Fibroblast of the conjunctiva (primary cell): ENCODE results near the gene SMAGP.
A peak's percentile ranks its signal among the peaks of the same experiment; 100 is the strongest.
"Not testable (repeated sequence)": the region's sequence is repeated elsewhere in the genome, so short reads cannot be mapped to it uniquely, and the experiment has no call there.

Source experiments
- DNase-seq: peaks from one replicate; pipeline ENCODE4 v3.0.0-alpha.2; 2010; ENCODE audit warnings: low read depth

Gene SMAGP

DNA sequence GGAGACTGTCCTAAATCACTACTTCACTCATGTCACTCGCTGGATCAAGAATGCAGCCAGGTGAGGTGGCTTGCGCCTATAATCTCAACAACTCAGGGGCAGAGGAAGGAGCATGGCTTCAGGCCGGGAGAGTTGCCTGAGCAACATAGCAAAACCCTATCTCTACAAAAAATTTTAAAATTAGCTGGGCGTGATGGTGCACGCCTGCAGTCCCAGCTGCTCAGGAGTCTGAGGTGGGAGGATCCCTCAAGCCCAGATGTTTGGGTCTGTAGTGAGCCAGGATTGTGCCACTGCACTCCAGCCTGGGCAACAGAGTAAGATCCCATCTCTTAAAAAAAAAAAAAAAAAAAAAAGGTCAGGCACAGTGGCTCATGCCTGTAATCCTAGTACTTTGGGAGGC, 5.9 kb downstream of the SMAGP start:
- DNase-seq = no peak

DNA sequence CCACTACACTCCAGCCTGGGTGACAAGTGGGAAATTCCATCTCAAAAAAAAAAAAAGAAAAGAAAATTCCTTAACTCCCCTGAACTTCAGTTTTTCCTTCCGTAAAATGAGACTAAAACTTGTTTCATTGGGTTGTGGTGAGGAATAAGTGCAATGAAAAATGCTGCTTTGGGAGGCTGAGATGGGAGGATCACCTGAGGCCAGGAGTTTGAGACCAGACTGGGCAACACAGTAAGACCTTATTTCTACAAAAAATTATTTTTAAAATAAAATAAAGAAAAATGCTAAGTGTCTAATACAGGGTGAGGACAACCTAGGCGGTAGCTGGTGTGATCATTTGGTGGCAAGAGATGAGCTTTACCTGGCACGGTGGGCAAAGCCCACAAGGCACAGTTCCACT, 6.9 kb downstream of the SMAGP start:
- no peak for DNase-seq

DNA sequence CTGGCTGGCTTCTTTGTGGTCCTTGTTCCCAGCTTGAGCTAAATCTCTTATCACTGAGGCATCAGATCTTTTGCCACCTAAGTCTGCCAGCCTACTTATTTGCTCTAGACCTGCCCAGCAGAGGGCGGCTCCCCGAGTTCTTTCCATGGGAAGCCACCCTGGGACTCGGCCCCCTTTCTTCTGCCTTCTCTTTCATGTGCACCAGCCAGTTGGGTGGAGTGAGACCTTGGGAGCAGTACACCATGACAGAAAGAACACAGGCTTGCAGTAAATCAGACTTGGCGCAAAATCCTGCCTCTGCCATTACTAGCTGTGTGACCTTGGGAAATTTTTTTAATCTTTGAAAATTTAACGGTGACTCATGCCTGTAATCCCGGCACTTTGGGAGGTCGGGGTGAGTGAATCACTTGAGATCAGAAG, 7.4 kb downstream of the SMAGP start:
- peak; percentile 21 for DNase-seq

DNA sequence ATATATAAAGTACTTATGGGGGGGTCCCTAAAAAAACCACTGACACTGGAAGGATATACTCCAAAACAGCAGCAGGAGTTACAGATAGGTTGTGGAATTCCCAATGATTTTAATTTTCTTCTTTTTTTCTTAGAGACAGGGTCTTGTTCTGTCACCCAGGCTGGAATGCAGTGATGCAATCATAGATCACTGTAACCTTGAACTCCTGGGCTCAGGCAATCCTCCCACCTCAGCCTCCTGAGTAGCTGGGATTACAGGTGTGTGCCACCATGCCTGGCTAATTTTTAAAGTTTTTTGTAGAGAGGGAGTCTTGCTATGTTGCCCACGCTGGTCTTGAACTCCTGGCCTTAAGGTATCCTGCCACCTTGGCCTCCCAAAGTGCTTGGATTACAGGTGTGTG, 10.6 kb downstream of the SMAGP start:
- not testable (repeated sequence) for DNase-seq

DNA sequence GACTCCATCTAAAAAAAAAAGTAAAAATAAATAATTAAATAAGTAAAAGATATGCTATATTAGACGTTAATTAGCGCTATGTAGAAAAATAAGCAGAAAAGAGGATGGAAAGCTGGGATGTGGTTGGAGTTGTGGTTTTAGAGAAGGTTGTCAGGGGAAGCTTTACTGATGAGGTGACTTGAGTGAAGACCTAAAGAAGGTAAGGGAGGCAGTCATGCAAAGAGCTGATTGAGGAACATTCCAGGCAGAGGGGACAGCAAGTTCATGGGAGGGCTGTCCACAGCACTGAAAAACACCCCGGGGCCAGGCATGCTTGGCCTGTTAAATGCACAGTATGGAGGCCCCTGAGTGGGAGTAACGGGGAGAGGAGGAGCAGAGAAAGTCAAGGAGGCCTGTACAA, 15.7 kb downstream of the SMAGP start:
- no peak for DNase-seq

DNA sequence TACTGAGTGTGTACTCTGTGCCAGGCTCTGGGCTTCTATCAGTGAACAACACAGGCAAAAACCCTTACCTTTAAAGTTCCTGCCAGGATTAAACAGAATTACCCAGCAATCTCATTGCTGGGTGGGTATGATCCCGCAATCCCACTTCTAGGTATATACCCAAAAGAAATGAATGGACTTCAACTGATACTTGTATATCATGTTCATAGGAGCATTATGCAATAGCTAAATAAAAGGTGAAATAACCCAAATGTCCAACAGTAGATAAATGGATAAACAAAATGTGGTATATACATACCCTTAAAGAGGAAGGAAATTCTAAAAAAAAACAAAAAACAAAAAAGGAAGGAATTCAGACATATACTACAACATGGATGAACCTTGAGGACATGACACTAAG, 16.9 kb downstream of the SMAGP start:
- no peak for DNase-seq

DNA sequence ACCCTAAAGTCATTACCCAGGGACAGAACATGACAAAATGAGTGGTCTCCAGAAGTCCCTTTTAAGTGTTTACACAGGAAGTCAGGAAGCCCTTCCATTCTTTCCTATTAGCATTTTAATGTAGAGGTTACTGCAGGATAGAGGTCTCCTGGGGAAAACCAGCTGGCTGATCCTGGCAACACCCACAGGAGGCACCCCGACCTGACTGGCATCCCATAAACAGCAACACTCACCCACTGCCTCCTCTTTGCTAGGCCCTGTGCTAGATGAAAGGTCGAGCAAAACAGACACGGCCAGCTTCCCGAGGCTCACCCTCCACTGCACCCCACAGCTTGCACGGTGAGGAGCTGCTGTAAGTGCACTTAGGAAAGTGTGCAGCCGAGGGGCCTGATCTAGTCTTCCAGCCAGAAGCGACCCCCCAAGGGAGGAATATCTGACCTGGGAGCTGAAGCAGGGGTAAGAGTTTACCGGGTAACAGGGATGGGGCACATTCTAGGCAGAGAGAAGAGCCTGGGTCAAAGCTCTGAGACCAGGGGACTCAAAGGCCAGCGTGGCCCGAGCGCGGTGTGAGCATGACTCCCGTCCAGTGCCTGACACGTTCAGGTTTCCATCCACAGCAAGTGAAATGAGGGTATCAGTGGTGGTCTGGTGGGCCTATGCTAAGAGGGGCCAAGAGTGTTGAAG, 22.6 kb downstream of the SMAGP start:
- DNase-seq = no peak

DNA sequence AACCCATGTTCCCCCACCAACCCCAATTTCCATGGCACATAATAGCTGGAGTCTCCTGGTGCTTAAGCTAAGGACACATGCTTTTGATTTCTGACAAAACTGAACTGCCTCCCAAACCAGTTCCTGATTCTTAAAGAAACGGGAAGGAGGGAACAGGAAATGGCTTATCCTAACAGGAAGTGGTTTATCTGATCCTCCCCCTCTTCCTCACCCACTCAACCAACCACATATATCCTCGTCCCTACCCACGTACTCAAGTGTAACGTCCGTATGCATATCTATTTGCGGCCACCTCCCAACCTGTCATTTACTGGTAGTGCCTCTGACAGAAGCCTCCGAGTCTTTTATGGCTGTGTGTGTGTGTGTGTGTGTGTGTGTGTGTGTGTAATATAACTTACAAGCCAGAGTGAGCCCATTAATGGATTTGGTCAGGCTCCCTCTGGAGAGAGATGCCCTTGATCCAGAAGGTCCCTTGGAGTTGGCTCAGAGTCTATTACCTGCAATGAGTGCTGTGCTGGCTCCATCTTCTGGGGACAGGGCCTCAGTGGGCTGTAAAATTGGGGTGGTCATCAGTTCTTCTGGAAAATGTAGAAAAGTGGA, 23.9 kb downstream of the SMAGP start:
- no peak for DNase-seq

DNA sequence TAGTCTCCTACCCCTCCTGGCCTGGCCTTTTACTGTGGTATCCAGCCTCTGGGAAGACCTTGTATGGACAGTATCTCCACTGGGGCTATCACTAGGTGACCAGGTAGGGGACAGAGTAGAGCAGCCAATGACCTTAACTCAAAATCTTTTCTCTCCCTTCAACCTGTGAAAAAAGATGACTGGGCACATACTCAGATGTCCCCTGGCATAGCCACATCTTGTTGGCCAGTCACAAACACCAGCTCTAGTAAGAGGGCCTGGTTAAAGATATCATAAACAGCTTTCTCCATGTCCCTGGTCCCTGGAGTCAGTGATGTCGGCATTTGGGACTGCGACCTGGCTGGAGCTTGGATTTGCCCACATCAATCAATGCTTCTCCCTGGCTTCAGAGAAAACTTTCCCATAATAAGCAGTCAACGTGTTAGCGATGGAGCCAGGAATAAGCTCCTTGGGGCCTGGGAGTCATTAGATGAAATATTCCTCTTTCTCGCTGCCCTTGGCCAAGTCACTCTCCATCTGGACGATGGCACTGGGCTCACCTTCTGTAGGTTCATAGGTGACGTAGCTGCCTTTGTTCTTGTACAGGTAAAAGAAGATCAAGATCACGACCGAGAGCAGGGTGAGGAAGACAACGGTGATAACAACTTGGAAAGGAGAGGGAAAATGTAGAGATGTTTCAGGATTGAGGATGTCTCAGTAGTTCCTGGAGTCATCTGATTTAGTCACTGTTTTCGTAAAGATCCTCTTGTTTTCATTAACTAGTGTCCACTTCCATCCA, 24.6 kb downstream of the SMAGP start:
- DNase-seq = no peak

DNA sequence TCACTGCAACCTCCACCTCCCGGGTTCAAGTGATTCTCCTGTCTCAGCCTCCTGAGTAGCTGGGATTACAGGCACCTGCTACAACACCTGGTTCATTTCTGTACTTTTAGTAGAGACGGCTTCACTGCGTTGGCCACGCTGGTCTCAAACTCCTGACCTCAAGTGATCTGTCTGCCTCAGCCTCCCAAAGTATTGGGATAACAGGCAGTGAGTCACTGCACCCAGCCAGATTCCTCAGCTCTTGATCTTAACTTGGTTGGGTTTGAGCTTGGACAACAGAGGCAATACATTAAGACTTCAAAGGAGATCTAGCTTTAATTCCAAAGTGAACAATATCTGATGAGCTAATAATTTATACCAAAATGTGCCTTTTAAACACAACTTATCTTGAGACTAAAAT, 25.9 kb downstream of the SMAGP start:
- no peak for DNase-seq

DNA sequence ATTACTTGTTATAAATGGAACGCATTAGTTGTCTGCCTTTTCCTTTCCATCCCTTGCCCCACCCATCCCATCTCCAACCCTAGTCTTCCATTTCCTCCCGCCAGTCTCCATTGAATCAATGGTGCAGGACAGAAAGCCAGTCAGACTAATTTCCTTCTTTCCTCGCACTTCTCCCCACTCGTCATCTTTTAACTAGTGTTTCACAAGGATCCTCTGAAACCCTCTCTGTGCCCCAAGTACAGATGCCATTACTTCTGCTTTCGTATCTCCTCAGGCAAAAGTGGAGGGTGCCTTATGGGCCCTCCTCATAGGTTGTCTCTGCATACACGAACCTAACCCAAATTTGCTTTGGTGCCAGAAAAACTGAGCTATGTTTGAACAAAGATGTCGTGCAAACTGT, 27.3 kb downstream of the SMAGP start:
- no peak for DNase-seq

DNA sequence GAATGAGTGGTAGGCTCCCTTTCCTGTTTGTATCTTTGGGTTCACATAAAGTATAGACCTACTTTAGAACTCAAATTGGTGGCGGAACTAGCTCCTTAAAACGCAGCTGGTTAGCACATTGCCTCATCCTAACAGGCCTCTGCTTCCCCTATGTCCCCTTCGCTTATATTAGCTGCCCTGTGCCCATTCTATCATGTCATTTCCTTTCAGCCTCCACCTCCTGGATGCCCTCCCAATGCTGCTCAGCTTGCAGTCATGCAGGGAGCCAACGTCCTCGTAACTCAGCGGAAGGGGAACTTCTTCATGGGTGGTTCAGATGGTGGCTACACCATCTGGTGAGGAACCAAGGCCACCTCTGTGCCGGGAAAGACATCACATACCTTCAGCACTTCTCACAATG, 28.1 kb downstream of the SMAGP start:
- no peak for DNase-seq

DNA sequence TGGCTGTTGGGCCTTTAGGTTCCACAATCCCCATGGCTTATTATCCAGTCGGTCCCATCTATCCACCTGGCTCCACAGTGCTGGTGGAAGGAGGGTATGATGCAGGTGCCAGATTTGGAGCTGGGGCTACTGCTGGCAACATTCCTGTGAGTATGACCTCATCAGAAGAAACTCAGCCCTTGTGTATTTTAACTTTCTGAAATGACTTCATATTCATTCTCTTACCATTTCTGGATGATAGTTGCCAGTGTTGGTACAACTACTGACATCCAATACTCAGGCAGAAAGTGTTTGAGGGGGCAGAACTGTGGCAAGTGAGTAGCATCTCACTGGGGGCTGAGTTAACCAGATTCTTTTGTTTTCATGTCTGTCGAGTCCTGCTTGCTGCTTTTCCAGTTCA, 29.2 kb downstream of the SMAGP start:
- no peak for DNase-seq

DNA sequence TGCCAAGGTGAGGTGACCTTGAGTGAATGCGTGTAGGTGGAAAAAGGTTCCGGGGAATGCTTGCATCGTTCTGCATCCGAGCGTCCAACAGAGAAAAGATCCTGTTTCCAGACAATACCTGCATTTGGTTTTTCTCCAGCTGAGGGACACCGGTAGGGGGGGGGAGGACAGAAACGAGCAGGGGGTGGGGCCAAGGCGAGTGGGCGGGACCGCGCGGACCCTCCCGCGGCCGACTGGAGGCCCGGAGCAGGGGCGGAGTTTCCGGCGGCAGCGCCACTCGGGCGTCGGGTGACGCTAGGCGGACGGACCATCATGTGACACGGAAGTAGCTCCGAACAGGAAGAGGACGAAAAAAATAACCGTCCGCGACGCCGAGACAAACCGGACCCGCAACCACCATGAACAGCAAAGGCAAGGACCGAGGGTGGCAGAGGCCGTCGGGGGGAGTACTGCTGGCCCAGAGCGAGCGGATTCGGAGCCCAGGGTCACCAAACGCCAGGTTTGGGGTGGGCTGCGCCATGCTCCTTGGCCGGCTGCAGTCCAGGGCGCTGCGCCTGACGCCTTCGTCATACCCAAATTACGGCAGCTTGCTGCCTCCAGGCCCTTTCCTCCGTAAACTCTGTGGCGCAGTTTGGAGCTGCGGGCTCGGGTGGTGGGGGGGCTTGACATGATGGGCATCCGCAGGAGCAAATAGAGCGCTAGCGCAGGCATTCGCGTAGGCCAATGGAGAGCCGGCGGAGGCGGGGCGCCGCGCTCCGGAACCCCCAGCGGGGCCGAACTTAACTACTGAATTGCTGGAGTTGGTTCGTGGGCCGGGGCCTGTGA, 31.5 kb downstream of the SMAGP start, which contains the start of gene DAZAP2:
Gene DAZAP2 (plus strand): TSS at position 317 of the 825 bp plus-strand sequence. CDS start 82 bp downstream, at position 399.
- DNase-seq = peak; percentile 92

DNA sequence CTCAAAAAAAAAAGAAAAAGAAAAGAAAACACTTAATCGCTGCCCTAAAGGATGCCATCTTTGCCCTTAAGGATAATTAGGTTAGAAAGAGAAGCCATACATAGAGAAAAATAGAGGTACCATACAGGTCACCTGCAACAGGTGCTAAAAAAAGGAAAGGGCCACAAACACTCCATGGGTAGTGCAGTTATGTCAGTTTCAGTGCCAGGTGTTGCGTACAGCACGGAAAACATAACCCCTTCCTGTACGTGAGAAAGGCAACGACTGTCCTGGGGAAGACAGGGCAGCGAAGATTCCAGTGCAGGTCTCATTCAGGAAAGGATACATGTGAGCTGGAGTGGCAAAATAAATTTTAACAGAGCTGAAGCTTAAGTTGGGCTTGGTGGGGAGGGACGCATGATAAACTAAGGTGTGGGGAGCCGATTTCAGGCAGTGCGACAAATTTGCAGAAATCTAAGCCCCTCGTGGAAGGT, 32.1 kb downstream of the SMAGP start:
- no peak for DNase-seq

DNA sequence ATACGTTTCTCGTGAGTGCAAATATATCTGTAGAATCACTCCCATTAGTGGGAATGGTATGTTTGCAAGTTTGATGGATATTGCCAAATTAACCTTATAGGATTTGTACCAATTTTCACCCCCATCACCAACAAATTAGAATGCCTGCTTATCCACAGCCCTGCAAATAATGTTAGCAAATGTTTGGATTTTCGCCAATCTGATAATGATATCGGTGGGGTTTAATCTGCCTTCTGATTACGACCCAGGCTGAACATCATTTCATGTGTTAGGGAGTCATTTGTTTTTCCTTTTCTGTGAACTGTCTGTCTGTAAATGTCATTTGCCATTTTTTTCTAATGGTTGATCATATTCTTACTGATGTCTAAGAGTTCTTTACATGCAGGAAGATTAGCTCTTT, 35.7 kb downstream of the SMAGP start:
- DNase-seq = no peak

DNA sequence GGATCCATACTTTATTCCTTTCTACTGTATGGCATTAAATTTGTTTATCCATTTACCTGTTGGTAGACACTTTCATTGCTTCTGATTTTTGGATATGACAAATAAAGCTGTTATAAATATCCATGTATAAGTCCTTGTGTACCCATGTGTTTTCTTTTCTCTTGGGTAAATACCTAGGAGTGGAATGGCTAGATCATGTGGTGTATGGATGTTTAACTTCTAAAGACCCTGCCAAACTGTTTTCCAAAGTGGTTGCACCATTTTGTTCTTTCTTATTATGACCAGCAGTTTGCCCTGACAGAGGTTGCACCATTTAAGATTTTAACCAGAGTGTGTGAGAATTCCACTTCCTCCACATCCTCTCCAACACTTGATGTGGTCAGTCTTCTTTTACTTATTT, 37.6 kb downstream of the SMAGP start:
- DNase-seq = no peak

DNA sequence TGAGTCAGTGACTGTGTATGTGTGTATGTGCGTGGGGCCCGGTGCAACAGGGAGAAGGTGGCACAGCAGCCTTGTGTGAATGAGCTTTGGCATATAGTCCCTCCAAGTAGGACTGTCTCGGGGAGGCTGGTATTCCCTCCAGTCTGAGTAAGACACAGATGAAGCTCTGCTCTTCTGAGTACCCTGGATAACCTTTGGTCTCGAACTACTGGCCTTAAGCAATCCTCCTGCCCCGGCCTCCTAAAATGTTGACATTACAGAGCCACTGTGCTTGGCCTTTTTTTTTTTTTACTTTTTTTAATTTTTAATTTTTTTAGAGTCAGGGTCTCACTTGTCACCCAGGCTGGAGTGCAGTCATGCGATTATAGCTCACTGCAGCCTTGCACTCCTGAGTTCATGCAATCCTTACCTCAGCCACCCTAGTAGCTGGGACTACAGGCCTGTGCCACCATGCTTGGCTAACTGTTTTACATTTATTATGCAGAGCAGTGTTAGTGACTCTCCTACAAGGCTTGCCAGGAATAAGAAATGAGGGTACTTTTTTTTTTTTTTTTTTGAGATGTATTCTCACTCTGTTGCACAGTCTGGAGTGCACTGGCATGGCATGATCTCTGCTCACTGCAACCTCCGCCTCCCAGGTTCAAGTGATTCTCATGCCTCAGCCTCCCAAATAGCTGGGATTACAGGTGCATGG, 41.0 kb downstream of the SMAGP start:
- DNase-seq = no peak

DNA sequence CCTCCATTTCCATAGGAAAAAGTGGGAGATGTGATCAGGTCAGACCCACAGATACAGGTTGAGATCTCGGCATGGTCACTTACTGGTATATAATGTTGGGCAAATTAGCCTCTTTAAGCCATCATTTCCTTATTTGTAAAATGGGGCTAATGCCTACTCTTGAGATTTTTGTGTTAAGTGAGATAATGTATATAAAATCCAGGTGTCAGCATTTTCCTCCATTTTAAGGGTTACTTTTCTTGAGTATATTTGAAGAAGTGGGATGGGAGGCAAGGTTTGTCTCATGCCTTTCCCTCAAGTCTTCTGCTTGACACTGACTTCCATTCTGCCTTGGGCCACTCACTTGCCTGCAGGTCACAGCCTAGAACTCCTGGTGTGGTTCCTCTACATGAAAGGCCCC, 42.3 kb downstream of the SMAGP start:
- DNase-seq = no peak

DNA sequence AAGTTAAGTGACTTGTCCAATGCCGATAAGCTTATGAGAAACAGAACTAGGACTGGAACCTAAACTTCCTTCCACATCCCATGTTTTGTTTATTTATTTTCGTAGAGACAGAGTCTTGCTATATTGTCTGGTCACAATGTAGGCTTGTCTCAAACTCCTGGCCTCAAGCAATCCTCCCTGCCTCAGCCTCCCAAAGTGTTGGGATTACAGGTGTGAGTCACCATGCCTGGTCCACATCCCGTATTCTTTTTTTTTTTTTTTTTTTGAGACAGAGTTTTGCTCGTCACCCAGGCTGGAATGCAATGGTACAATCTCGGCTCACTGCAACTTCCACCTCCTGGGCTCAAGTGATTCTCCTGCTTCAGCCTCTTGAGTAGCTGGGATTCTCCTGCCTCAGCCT, 43.1 kb downstream of the SMAGP start:
- DNase-seq = not testable (repeated sequence)

DNA sequence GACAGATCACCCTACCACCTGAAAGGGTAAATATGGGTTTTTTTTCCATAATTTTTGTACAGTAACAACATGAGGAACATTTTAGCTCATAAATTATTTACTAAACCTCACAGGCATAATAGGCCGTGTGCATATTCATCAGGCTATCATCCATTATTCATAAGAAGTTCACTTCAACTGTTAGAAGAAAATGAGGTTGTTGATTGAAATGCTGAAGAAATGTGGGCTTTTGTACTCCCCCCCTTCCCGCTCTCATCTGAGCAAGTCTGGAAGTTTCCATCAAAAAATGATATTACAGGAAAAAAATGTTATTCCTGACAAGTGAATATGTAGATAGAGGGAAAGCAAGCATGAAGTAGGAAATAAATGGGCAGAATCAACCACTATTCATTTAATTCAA, 44.4 kb downstream of the SMAGP start:
- no peak for DNase-seq

DNA sequence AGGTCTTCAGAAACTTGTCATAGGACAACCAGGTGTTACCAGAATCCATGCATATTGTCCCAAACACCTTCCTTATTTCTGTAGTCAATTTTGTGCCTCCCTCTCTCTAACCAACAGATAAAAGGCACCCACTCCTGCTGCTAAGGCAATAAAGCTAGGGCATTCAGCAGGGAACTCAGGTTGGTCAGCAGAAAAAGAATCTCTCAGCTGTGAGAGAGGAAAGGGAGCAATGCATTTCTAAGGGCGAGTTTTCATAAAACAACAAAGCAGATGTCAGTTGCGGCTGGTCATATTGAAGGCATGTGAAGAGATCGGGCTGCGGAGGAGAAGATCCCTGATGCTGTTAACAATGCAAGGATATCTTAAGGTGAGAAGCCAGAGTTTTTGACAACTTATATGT, 45.0 kb downstream of the SMAGP start:
- DNase-seq = no peak
